ENCODE results near the gene IL34.
A peak's percentile ranks its signal among the peaks of the same experiment; 100 is the strongest.

IL34 gene

GRCh38 chr16:70702624-70703023 is 56.3 kb downstream of the IL34 start:
- DNase-seq = no peak

- DNase-seq = peak; percentile 91
These were observed 56.9 kb downstream of the IL34 start for GRCh38 chr16:70703041-70703834.

GRCh38 chr16:70703835-70704381 is 57.5 kb downstream of the IL34 start:
- DNase-seq = no peak

GRCh38 chr16:70704586-70704985 is 58.2 kb downstream of the IL34 start:
- DNase-seq = no peak

GRCh38 chr16:70705056-70705455 is 58.7 kb downstream of the IL34 start:
- no peak for DNase-seq

DNA sequence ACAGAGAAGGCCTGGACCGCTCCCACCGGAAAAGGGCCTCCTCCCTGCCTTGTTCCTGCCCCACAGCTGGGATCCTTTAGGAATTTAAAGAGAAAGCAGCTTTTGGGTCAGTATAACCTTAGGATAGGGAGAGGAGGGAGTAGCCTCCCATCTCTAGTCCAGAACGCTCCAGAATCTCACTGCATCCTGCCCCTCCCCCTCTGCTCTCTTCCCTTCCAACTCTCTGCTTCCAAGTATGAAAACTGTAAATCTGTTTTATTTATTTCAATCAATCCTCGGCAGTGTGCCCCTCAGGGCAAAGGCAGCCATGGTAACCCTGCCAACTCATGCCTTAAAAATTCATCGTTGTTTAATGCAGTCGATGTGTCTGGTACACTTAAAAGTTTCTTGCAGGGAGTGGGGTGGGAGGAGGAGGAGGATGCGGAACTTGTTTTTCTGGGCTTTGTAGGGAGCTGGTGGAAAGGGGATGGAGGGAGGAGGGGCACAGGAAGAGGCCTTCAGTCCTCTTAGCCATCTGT is 60.6 kb downstream of the IL34 start:
- peak; percentile 84 for DNase-seq

DNA sequence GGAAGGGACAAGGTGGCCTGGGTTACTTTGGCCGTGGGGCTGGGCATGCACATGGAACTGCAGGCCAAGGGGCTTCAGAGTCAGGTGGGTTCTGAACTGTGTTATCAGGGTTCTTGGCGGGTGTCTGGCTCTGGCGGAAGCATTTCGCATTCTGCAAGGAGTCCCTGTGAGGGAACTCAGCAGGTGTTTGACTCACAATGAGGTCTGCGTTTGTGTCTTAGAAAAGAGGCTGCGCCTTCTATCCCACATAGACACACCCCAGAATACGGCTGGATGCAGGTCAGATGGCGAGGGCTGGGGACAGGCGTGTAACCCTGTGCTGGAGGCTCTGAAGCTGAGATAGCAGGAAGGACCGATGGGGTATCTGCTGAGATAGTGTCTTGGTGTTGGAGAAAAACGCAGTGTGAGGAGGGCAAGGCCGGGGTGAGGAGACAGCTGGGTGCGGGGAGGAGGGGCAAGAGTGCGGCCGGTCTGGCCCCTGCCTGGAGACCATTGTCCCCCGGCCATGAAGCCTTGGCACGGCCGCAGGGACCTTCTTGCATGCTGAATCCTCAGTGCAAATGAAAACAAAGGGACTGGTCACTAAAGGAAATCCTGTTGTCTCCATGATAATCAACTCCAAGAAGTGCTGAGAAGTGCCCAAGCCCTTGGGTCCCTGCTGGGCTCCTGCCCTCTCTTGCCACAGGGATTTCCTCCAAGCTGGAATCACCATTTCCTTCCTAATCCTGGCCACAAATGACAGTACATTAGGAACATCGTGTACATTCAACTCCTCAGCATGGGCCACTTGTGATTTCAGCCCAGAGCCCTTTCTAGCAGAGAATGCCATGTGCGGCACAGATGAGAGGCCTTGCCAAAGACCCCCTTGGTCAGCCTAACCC is 62.2 kb downstream of the IL34 start:
- no peak for DNase-seq

DNA sequence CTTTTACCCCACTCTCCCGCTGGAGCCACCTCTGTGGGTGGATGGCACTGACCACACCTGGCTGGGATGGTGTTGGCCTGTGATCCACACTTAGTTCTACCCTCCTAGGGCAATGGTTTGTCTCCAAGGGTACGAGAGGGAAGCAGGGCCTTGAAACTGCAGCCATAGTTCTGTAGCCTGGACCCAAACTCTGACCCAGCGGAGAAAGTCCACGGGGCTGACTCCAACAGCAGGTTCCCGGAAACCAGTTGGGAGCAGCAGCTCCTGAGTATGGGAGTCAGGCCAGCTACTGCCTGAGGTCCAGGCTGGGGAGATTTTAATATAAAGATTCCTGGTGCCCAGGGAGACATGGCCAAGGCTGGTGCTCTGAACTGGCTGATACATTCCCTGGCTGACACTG is 63.1 kb downstream of the IL34 start:
- DNase-seq = no peak

DNA sequence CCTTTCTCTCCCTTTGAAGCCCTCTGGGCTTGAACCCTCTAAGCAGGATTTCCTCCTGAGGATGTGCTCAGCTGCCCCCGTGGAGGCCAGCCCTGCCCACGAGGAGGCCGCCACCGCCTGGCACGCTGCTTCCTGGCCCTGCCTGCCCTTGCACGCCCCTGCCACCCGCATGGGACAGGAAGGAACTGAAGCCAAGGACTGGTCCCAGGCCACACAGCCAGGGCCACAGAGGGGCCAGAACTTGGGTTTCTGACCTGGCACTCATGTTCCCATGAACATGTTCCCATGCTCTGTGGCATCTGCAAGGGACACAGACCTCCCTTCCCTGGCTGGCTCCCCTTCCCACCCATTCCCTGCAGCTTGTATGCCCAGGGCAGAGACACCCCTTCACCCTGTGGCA is 63.6 kb downstream of the IL34 start:
- no peak for DNase-seq

Data from fibroblast of skin of abdomen (primary cell).